Measurements from ENCODE around the gene UNC13A. TPM values are rescaled to one million over a fixed set of nuclear protein-coding genes. Genes with fewer than 3 reads are reported as not detected.

Gene UNC13A
- total and polyA plus RNA-seq, 2 of the 8 experiments (the other 6 are each of a cell fraction or from before 2014, with no cell fraction given), result 13.1 to 47.6 TPM

DNA sequence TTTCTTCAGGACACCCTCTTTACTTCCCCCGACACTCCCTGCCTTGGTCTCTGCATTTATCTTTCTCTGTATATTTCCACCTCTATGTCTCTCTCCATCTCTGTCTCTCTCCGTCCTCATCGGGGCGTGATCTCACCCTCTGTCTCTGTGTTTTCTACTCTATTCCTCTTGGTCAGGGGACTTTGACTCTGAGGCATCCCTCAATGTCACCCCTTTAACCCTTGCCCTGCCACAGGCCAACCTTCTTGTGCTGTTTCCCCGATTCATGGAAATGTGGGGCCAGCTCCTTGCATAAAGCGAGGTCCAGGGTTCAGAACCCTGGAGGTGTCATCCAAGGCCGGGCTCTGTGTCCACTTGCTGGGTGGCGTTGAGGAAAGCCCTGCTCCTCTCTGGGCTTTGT is 85.9 kb downstream of the UNC13A start (continued):
- TF ChIP-seq, protein P1, sequence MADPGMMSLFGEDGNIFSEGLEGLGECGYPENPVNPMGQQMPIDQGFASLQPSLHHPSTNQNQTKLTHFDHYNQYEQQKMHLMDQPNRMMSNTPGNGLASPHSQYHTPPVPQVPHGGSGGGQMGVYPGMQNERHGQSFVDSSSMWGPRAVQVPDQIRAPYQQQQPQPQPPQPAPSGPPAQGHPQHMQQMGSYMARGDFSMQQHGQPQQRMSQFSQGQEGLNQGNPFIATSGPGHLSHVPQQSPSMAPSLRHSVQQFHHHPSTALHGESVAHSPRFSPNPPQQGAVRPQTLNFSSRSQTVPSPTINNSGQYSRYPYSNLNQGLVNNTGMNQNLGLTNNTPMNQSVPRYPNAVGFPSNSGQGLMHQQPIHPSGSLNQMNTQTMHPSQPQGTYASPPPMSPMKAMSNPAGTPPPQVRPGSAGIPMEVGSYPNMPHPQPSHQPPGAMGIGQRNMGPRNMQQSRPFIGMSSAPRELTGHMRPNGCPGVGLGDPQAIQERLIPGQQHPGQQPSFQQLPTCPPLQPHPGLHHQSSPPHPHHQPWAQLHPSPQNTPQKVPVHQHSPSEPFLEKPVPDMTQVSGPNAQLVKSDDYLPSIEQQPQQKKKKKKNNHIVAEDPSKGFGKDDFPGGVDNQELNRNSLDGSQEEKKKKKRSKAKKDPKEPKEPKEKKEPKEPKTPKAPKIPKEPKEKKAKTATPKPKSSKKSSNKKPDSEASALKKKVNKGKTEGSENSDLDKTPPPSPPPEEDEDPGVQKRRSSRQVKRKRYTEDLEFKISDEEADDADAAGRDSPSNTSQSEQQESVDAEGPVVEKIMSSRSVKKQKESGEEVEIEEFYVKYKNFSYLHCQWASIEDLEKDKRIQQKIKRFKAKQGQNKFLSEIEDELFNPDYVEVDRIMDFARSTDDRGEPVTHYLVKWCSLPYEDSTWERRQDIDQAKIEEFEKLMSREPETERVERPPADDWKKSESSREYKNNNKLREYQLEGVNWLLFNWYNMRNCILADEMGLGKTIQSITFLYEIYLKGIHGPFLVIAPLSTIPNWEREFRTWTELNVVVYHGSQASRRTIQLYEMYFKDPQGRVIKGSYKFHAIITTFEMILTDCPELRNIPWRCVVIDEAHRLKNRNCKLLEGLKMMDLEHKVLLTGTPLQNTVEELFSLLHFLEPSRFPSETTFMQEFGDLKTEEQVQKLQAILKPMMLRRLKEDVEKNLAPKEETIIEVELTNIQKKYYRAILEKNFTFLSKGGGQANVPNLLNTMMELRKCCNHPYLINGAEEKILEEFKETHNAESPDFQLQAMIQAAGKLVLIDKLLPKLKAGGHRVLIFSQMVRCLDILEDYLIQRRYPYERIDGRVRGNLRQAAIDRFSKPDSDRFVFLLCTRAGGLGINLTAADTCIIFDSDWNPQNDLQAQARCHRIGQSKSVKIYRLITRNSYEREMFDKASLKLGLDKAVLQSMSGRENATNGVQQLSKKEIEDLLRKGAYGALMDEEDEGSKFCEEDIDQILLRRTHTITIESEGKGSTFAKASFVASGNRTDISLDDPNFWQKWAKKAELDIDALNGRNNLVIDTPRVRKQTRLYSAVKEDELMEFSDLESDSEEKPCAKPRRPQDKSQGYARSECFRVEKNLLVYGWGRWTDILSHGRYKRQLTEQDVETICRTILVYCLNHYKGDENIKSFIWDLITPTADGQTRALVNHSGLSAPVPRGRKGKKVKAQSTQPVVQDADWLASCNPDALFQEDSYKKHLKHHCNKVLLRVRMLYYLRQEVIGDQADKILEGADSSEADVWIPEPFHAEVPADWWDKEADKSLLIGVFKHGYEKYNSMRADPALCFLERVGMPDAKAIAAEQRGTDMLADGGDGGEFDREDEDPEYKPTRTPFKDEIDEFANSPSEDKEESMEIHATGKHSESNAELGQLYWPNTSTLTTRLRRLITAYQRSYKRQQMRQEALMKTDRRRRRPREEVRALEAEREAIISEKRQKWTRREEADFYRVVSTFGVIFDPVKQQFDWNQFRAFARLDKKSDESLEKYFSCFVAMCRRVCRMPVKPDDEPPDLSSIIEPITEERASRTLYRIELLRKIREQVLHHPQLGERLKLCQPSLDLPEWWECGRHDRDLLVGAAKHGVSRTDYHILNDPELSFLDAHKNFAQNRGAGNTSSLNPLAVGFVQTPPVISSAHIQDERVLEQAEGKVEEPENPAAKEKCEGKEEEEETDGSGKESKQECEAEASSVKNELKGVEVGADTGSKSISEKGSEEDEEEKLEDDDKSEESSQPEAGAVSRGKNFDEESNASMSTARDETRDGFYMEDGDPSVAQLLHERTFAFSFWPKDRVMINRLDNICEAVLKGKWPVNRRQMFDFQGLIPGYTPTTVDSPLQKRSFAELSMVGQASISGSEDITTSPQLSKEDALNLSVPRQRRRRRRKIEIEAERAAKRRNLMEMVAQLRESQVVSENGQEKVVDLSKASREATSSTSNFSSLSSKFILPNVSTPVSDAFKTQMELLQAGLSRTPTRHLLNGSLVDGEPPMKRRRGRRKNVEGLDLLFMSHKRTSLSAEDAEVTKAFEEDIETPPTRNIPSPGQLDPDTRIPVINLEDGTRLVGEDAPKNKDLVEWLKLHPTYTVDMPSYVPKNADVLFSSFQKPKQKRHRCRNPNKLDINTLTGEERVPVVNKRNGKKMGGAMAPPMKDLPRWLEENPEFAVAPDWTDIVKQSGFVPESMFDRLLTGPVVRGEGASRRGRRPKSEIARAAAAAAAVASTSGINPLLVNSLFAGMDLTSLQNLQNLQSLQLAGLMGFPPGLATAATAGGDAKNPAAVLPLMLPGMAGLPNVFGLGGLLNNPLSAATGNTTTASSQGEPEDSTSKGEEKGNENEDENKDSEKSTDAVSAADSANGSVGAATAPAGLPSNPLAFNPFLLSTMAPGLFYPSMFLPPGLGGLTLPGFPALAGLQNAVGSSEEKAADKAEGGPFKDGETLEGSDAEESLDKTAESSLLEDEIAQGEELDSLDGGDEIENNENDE (IDR thresholded peaks at IDR 0.05; ENCODE audit: insufficient replicate concordance, low read length), result no peak
- no peak for TF ChIP-seq CBX5 (IDR thresholded peaks at IDR 0.05; ENCODE audit: low read depth, low read length)
